ENCODE measurements around the gene ESRRG. TPM values are rescaled to one million over a fixed set of nuclear protein-coding genes. Genes with fewer than 3 reads are reported as not detected.

Gene ESRRG
- total and polyA plus RNA-seq, 2 of the 8 experiments (the other 6 are each of a cell fraction or from before 2014, with no cell fraction given): 0.59 to 1.4 TPM

DNA sequence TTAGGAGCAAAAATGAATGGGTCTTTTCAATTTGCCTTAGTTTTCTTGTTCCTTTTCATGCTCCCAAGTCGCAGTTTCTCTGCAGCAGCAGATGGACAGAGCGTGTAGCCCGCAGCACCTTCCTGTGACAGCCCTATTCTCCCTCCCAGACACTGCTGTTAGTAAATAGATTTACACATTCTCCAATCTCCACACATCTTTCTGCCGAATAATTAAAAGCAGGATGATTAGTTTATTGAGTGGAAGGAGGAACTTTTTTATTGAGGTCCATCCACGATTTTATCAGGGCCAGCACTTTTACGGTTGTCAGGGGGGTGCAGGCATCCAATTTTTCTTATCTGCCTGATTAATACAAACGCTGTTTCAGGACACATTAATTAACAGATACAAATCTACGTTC lies 201.8 kb downstream of the ESRRG start (continued):
- no peak for TF ChIP-seq ATF2 (IDR thresholded peaks at IDR 0.05; ENCODE audit: low read length)
- TF ChIP-seq SIRT6 (IDR thresholded peaks at IDR 0.05; ENCODE audit: low read length): no peak
- no peak for TF ChIP-seq SAP30 (IDR thresholded peaks at IDR 0.05; ENCODE audit: insufficient read depth, insufficient replicate concordance, low read length)
- TF ChIP-seq ZNF274 (IDR thresholded peaks at IDR 0.05; ENCODE audit: borderline replicate concordance, extremely low read depth, low read length): no peak
- TF ChIP-seq, protein P1, sequence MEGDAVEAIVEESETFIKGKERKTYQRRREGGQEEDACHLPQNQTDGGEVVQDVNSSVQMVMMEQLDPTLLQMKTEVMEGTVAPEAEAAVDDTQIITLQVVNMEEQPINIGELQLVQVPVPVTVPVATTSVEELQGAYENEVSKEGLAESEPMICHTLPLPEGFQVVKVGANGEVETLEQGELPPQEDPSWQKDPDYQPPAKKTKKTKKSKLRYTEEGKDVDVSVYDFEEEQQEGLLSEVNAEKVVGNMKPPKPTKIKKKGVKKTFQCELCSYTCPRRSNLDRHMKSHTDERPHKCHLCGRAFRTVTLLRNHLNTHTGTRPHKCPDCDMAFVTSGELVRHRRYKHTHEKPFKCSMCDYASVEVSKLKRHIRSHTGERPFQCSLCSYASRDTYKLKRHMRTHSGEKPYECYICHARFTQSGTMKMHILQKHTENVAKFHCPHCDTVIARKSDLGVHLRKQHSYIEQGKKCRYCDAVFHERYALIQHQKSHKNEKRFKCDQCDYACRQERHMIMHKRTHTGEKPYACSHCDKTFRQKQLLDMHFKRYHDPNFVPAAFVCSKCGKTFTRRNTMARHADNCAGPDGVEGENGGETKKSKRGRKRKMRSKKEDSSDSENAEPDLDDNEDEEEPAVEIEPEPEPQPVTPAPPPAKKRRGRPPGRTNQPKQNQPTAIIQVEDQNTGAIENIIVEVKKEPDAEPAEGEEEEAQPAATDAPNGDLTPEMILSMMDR (IDR thresholded peaks at IDR 0.05; ENCODE audit: control extremely low read depth in 1 of 3, insufficient read depth in 1 of 3, low read depth in 1 of 3, low read length in 3 of 3): no peak

Measured in H1 (cell line).